Lung (tissue), 12 donors: ENCODE results near the gene POLR3B. TPM values are rescaled to one million over a fixed set of nuclear protein-coding genes. Genes with fewer than 3 reads are reported as not detected.

Experiments used
- ATAC-seq: fragments of 200-7000 bp; cut with Tn5 transposase; one replicate; pipeline ENCODE4 v1.9.1; 2020; ENCODE audit warnings: moderate number of reproducible peaks; ENCODE audit not compliant: insufficient read depth, low FRiP score
- DNase-seq, 3 donors: peaks; one replicate each; pipeline ENCODE4 v3.0.0-alpha.2; 2013 to 2017
- H3K27ac ChIP-seq, 2 donors: one replicate each; pipeline ENCODE4 v1.5.1; 2013; ENCODE audit warnings: mild to moderate bottlenecking in 2 of 2, moderate library complexity in 2 of 2, control low read depth in 1 of 2, inconsistent platforms in 1 of 2, low read depth in 1 of 2, low read length in 1 of 2
- H3K27me3 ChIP-seq, 3 donors: one replicate each; pipeline ENCODE4 v1.5.1; 2013; ENCODE audit warnings: low read length in 2 of 3; ENCODE audit not compliant: control insufficient read depth in 3 of 3, insufficient read depth in 3 of 3
- H3K36me3 ChIP-seq, 4 donors: one replicate each; pipeline ENCODE4 v1.5.1; 2013; ENCODE audit warnings: low read length in 4 of 4, mild to moderate bottlenecking in 1 of 4, moderate library complexity in 1 of 4; ENCODE audit not compliant: control insufficient read depth in 4 of 4, insufficient read depth in 4 of 4
- H3K4me1 ChIP-seq, 5 donors: one replicate each; pipeline ENCODE4 v1.5.1; 2013; ENCODE audit warnings: low read length in 5 of 5, mild to moderate bottlenecking in 2 of 5, moderate library complexity in 1 of 5; ENCODE audit not compliant: control insufficient read depth in 5 of 5, insufficient read depth in 5 of 5
- H3K4me3 ChIP-seq: one replicate; pipeline ENCODE4 v1.5.1; 2013; ENCODE audit warnings: mild to moderate bottlenecking, control low read depth, moderate library complexity
- H3K9ac ChIP-seq, 2 donors: one replicate each; pipeline ENCODE4 v1.5.1; 2013; ENCODE audit warnings: low read length in 2 of 2, control low read depth in 1 of 2; ENCODE audit not compliant: insufficient read depth in 1 of 2
- H3K9me3 ChIP-seq, 4 donors: one replicate each; pipeline ENCODE4 v1.5.1; 2013; ENCODE audit warnings: low read length in 3 of 4, mild to moderate bottlenecking in 1 of 4, moderate library complexity in 1 of 4; ENCODE audit not compliant: control insufficient read depth in 4 of 4, insufficient read depth in 3 of 4
- CTCF ChIP-seq: IDR thresholded peaks from 2 replicates; pipeline ENCODE4 v1.5.1; 2012; ENCODE audit warnings: mild to moderate bottlenecking; ENCODE audit errors: control extremely low read depth, extremely low read depth
- WGBS, 2 donors: extraction: QIAGEN DNeasy Blood & Tissue Kit; methylation state at CpG; one replicate each; pipeline ENCODE4 v1.1.7; 2013; 5-methylcytosine and 5-hydroxymethylcytosine counted together
- polyA plus RNA-seq, 2 donors: library from polyadenylated mRNA; stranded (reverse); fragments of 200-250 nt; gene quantifications; one replicate each; pipeline ENCODE4 v1.2.1, GENCODE V29; 2013
- total RNA-seq, 2 donors: library from RNA; depleted of rRNA in 1 of 2; stranded (reverse); fragments of >200 nt in 1 of 2; gene quantifications; one replicate each; pipeline ENCODE4 v1.2.1, GENCODE V29; 2014 to 2021
- donor health status: control.
- donor health status: control.
- donor health status: Bipolar disorder and iron deficiency.
- donor health status: healthy.
- donor health status: DM: yes; HTN: yes; CAD: no.

The POLR3B gene
- total and polyA plus RNA-seq, 4 donors, result 3.6 to 13.5 (median 9.0) TPM

GRCh38 chr12:106541201-106541600 is 183.7 kb downstream of the POLR3B start:
- peaks cover 0 to 8% (median 0%) of the 10 kb centered on the region in 4 donors for H3K9me3 ChIP-seq
- no peak overlapping the region for H3K4me3 ChIP-seq
- no peak for TF ChIP-seq CTCF
- DNase-seq (no peak), ATAC-seq (no peak)
- H3K27ac ChIP-seq, result no peak overlapping the region
- no peak overlapping the region for H3K9ac ChIP-seq
- no peaks in the 10 kb centered on the region for H3K4me1 ChIP-seq
- H3K36me3 ChIP-seq, result no peaks in the 10 kb centered on the region
- no peaks in the 10 kb centered on the region for H3K27me3 ChIP-seq

GRCh38 chr12:106551410-106551809 is 193.9 kb downstream of the POLR3B start:
- H3K9ac ChIP-seq, result no peak overlapping the region
- H3K36me3 ChIP-seq, result no peaks in the 10 kb centered on the region
- H3K27me3 ChIP-seq, result peaks cover 0 to 2% (median 0%) of the 10 kb centered on the region in 3 donors
- no peak overlapping the region for H3K4me3 ChIP-seq
- no peaks in the 10 kb centered on the region for H3K4me1 ChIP-seq
- ATAC-seq, result no peak
- no peak overlapping the region for H3K27ac ChIP-seq
- DNase-seq, result no peak
- 79 to 91% methylated on average over 9 of the region's 9 CpGs for WGBS, 2 donors
- H3K9me3 ChIP-seq, result peaks cover 0 to 7% (median 0%) of the 10 kb centered on the region in 4 donors
- no peak for TF ChIP-seq CTCF

GRCh38 chr12:106552228-106552627 is 194.7 kb downstream of the POLR3B start:
- ATAC-seq, result no peak
- 93 to 98% methylated on average over 1 of the region's 1 CpG for WGBS, 2 donors

More at GRCh38 chr12:106552228-106552627, 194.7 kb downstream of the POLR3B start:
- peaks cover 0 to 7% (median 0%) of the 10 kb centered on the region in 4 donors for H3K9me3 ChIP-seq
- no peak for TF ChIP-seq CTCF
- no peak overlapping the region for H3K9ac ChIP-seq
- H3K4me3 ChIP-seq, result no peak overlapping the region
- DNase-seq, result no peak
- H3K27ac ChIP-seq, result no peak overlapping the region
- peaks cover 0 to 2% (median 0%) of the 10 kb centered on the region in 3 donors for H3K27me3 ChIP-seq
- no peaks in the 10 kb centered on the region for H3K36me3 ChIP-seq
- no peaks in the 10 kb centered on the region for H3K4me1 ChIP-seq

Other genes with a start within 250 kb of the POLR3B start
- 10 to 100 TPM; 13.0 to 14.1 TPM for gene NUAK1, start 218.8 kb upstream of the POLR3B start, total RNA-seq
- gene NUAK1, start 218.8 kb upstream of the POLR3B start, polyA plus RNA-seq, result 1 to 10 TPM; 2.9 to 5.5 TPM
- gene CKAP4, start 109.7 kb upstream of the POLR3B start, total RNA-seq, result 10 to 100 TPM; 48.3 to 82.6 TPM
- 10 to 100 TPM; 15.3 to 82.1 TPM for gene CKAP4, start 109.7 kb upstream of the POLR3B start, polyA plus RNA-seq
- gene TCP11L2, start 55.0 kb upstream of the POLR3B start, total RNA-seq, result 10 to 100 TPM; 42.5 to 78.5 TPM
- gene TCP11L2, start 55.0 kb upstream of the POLR3B start, polyA plus RNA-seq, result 1 to 10 TPM; 4.9 to 7.1 TPM
- not detected for gene RFX4, start 225.3 kb downstream of the POLR3B start, total RNA-seq
- not detected for gene RFX4, start 225.3 kb downstream of the POLR3B start, polyA plus RNA-seq